GM13977 (cell line): ENCODE data around the gene ZFAND3.

ENCODE experiments used
- DNase-seq: peaks from one replicate; pipeline ENCODE4 v3.0.0; 2012; ENCODE audit warnings: low spot score
- in situ Hi-C: fragments of 300-500 bp; cut with MboI; formaldehyde crosslinking; loops from one replicate; pipeline ENCODE4 v1.12.0; 2022; ENCODE audit warnings: low sequenced_read_pairs, low pct_unique_long_range_greater_than_20kb, mixed read lengths, inconsistent platforms; ENCODE audit not compliant: unreplicated experiment
- TF ChIP-seq, protein P1 (sequence below): IDR thresholded peaks from 2 replicates; pipeline ENCODE4 v1.5.1; 2012; ENCODE audit warnings: mild to moderate bottlenecking, control low read depth; ENCODE audit not compliant: insufficient read depth; ENCODE audit errors: extremely low read depth, missing control alignments

Gene ZFAND3

DNA sequence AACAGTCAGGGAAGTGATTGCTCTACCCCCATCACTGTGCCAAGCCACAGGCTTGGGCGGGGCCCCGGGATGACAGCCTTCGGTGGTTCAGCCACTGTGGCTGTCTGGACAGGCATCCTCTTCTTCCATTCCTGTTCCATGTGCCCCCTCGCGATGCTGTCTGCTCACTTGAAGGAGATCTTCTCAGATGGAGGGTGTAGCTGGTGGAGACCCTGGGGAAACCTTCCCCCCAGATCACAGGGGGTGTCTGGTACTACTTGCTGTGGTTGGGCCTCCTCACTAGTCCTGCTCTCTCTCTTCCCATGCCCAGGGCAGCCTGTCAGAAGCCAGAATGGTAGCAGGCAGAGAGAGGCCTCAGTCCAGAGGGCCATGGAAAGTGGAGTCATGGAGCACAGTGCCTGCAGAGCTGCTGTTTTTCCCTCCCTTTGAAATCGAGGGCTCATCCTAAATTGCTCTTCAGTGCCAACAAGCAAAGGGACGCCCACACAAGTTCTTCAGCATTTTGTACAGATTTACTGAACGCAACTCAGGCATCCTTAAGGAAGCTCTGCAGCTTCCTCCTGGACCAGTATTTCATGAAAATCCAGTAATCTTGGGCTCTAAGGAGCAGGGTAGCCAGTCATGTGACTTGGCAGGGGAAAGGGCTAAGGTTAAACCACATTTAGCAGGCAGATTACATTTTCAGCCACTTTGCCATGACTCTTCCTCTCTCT, 326.6 kb downstream of the ZFAND3 start:
- in situ Hi-C loops: no loop called here
- TF ChIP-seq, protein P1, sequence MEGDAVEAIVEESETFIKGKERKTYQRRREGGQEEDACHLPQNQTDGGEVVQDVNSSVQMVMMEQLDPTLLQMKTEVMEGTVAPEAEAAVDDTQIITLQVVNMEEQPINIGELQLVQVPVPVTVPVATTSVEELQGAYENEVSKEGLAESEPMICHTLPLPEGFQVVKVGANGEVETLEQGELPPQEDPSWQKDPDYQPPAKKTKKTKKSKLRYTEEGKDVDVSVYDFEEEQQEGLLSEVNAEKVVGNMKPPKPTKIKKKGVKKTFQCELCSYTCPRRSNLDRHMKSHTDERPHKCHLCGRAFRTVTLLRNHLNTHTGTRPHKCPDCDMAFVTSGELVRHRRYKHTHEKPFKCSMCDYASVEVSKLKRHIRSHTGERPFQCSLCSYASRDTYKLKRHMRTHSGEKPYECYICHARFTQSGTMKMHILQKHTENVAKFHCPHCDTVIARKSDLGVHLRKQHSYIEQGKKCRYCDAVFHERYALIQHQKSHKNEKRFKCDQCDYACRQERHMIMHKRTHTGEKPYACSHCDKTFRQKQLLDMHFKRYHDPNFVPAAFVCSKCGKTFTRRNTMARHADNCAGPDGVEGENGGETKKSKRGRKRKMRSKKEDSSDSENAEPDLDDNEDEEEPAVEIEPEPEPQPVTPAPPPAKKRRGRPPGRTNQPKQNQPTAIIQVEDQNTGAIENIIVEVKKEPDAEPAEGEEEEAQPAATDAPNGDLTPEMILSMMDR: no peak
- no peak for DNase-seq

DNA sequence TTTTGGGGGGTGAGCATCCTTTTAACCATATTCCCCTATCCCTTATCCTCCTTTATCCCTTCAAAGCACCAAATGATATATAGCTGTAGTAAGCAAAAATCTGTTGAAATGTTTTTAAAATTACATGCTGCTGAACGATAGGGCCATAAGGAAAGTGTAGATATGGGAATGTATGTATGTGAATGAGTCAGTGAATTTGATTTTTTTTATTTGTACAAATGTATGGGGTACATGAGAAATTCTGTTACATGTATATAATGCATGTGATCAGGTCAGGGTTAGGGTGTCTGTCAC, 327.2 kb downstream of the ZFAND3 start:
- DNase-seq: no peak
- TF ChIP-seq, protein P1: no peak
- in situ Hi-C loops: no loop called here

DNA sequence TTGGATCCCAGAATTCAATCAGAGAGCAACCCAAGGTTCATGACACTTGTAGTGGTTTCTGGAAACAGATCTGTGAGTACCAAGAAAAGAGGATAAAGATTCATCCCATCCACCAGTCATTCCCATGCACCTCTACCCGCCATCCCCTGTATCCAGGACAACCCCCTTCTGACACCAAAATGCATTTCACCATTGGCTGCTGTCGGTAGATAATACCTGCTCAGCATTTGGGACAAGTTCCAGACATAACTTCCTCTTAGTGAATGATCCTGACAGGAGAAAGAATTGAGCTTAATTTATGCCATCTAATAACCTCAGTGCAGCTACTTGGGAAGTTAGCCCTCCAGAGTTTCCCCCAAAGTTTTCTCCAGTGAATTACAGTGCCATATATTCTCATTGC, 329.1 kb downstream of the ZFAND3 start:
- in situ Hi-C loops: no loop called here
- TF ChIP-seq, protein P1: no peak
- no peak for DNase-seq

DNA sequence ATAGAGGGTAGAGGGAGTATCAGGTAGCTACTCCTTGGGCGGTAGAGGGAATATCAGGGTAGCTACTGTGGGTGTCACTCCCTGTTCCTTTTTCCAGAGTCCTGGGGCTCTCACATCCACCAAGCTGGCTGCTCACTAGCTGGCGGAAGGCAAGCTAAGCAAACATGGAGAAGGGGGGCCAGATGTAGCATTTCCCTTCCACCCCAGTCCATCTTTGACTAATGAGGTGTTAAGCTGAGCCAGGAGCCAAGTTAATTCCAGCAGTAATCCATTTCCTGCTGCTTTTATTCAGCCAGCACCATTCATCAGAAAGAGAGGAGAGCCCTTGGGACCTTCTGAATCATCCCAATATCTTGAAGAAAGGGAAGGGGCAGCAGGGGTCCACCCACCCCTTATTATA, 330.0 kb downstream of the ZFAND3 start:
- in situ Hi-C loops: no loop called here
- DNase-seq: no peak
- TF ChIP-seq, protein P1: no peak

DNA sequence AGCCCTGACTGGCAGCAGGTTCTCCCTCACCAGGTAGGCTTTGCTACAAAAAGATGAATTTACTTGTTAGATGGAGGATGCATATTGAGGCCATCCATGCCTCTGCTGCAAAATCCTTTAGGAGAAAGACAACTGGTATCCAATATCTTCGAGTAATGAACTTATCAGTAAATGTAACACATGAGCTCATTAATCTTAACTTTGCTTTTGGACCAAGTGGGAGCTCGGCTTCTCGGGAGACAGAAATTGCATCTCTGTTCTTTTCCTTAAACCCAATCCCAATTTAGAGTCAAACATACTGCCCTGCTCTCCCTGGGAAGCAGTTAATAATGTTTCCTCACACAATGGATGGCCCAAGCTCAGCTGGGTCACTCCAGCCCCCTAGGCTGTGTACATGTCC, 330.5 kb downstream of the ZFAND3 start:
- in situ Hi-C loops: no loop called here
- TF ChIP-seq, protein P1: no peak
- DNase-seq: no peak

DNA sequence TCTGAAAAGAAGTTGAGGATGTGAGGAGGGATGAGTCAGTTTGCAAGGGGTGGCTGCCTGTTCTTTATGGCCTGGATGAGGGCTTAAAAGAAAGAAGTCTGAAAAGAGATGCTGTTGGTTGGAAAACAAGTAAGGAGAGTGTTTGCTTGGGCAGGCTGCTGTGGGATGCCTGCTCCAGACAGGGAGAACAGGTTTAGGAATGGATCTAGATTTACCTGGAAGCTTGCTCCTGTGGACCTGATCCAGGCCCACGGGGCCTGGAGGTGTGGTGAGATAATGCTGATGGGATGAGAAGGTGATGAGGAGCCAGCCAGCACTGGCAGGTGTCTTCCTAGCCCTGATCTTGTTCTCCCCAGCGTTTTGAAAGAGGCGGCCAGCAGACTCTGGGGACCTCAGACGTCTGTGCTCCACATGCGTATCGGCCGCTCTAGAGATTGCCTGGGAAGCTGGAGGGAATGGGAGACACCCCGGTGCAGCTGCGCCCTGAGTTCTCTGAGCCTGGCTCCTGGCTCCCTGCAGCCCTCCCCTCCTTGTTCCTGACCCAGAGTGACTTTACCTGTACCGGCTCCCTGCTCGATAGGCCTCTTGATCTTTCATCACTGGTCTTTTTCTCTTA, 331.3 kb downstream of the ZFAND3 start:
- TF ChIP-seq, protein P1: no peak
- DNase-seq: no peak
- in situ Hi-C loops: no loop called here
